ENCODE measurements around the gene KNSTRN.

GRCh38 chr15:40347559-40348473 is 34.7 kb upstream of the KNSTRN start:
- no peak for TF ChIP-seq CTCF (IDR thresholded peaks at IDR 0.05)
- no peak for TF ChIP-seq POLR2A (IDR thresholded peaks at IDR 0.05)
- no peak for TF ChIP-seq EP300 (IDR thresholded peaks at IDR 0.05)

All from stomach (tissue), 4 donors.